Type B pancreatic cell (in vitro differentiated cells): ENCODE data around the gene SPHK2. TPM values are rescaled to one million over a fixed set of nuclear protein-coding genes. Genes with fewer than 3 reads are reported as not detected.

Source experiments
- DNase-seq: peaks from one replicate; pipeline ENCODE4 v3.0.0; 2021; ENCODE audit warnings: mixed read lengths; ENCODE audit not compliant: unreplicated experiment; ENCODE audit errors: extremely low spot score
- H3K27ac Mint-ChIP-seq: 2 replicates; pipeline ENCODE4 v1.8.0; 2021; ENCODE audit warnings: mild to moderate bottlenecking, mixed read lengths
- H3K27me3 Mint-ChIP-seq: 2 replicates; pipeline ENCODE4 v1.8.0; 2021; ENCODE audit warnings: mixed read lengths
- H3K36me3 Mint-ChIP-seq: 2 replicates; pipeline ENCODE4 v1.8.0; 2021; ENCODE audit warnings: mixed read lengths
- H3K4me1 Mint-ChIP-seq: one replicate; pipeline ENCODE4 v1.8.0; 2021; ENCODE audit warnings: mixed read lengths; ENCODE audit not compliant: unreplicated experiment
- H3K4me3 Mint-ChIP-seq: 2 replicates; pipeline ENCODE4 v1.8.0; 2021; ENCODE audit warnings: mild to moderate bottlenecking, mixed read lengths
- H3K9me3 Mint-ChIP-seq: 2 replicates; pipeline ENCODE4 v1.8.0; 2021; ENCODE audit warnings: mixed read lengths
- total RNA-seq: library from RNA; stranded (reverse); gene quantifications from 2 replicates; pipeline ENCODE4 v1.2.1, GENCODE V29; 2021; ENCODE audit warnings: low replicate concordance
- TF ChIP-seq, protein P1 (sequence below): fragments of 200-600 bp; sonication (generic); conservative IDR thresholded peaks from 2 replicates; pipeline ENCODE4 v1.5.0; 2021; ENCODE audit warnings: antibody characterized with exemption, mild to moderate bottlenecking

The SPHK2 gene
- total RNA-seq, 1 donor from 2014 or later = 47.1 TPM

- TF ChIP-seq, protein P1, sequence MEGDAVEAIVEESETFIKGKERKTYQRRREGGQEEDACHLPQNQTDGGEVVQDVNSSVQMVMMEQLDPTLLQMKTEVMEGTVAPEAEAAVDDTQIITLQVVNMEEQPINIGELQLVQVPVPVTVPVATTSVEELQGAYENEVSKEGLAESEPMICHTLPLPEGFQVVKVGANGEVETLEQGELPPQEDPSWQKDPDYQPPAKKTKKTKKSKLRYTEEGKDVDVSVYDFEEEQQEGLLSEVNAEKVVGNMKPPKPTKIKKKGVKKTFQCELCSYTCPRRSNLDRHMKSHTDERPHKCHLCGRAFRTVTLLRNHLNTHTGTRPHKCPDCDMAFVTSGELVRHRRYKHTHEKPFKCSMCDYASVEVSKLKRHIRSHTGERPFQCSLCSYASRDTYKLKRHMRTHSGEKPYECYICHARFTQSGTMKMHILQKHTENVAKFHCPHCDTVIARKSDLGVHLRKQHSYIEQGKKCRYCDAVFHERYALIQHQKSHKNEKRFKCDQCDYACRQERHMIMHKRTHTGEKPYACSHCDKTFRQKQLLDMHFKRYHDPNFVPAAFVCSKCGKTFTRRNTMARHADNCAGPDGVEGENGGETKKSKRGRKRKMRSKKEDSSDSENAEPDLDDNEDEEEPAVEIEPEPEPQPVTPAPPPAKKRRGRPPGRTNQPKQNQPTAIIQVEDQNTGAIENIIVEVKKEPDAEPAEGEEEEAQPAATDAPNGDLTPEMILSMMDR = no peak
- Mint-ChIP-seq H3K4me3 (peak overlapping the region; percentile 97), H3K27ac (peak overlapping the region; percentile 99), H3K36me3 (peaks cover 13% of the 10 kb centered on the region), H3K4me1 (peaks cover 26% of the 10 kb centered on the region), H3K27me3 (no peaks in the 10 kb centered on the region), H3K9me3 (no peaks in the 10 kb centered on the region)
- DNase-seq = no peak
Observed at GRCh38 chr19:48617146-48617937, 2.0 kb upstream of the SPHK2 start.

DNA sequence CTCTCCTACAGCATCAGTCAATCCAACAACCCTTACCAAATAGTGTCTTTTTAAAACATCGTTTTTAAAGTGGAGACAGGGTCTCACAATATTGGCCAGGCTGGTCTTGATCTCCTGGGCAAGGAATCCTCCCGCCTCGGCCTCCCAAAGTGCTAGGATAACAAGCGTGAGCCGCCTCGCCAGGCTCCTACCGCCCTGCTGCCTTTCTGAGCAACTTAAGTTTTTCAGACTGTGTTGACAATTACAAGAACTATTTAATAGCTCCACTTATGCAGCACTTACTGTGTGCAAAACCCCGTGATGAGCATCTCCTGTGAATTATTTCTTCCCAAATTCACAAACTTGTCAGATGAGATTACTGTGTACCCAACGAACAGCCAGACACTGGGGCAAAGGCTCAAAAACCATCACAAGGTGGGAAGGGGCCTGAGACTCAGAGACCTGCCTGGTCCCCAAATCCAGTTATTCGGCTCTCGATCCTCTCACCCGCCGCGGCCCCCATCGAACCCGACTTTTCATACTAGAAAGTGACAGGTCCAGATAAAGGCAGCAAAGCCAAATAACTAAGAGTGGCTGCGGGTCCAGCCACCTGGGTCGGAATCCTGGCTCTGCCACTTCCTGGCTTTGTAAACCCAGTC, 909 bp upstream of the SPHK2 start:
- Mint-ChIP-seq H3K4me1 (peaks cover 30% of the 10 kb centered on the region), H3K27me3 (no peaks in the 10 kb centered on the region), H3K4me3 (peak overlapping the region; percentile 97), H3K27ac (peak overlapping the region; percentile 99), H3K9me3 (no peaks in the 10 kb centered on the region), H3K36me3 (peaks cover 13% of the 10 kb centered on the region)
- no peak for DNase-seq
- TF ChIP-seq, protein P1 = no peak

- no peaks in the 10 kb centered on the region for H3K27me3 Mint-ChIP-seq
- H3K4me1 Mint-ChIP-seq = peaks cover 29% of the 10 kb centered on the region
- TF ChIP-seq, protein P1 = peak; percentile 35
- H3K9me3 Mint-ChIP-seq = no peaks in the 10 kb centered on the region
- H3K36me3 Mint-ChIP-seq = peaks cover 9% of the 10 kb centered on the region
- peak overlapping the region; percentile 97 for H3K4me3 Mint-ChIP-seq
- peak overlapping the region; percentile 99 for H3K27ac Mint-ChIP-seq
- no peak for DNase-seq
Observed at GRCh38 chr19:48619692-48620585, 633 bp downstream of the SPHK2 start.

- H3K4me1 Mint-ChIP-seq = peaks cover 32% of the 10 kb centered on the region
- H3K27ac Mint-ChIP-seq = peak overlapping the region; percentile 95
- H3K36me3 Mint-ChIP-seq = peaks cover 1% of the 10 kb centered on the region
- H3K27me3 Mint-ChIP-seq = no peaks in the 10 kb centered on the region
- H3K9me3 Mint-ChIP-seq = no peaks in the 10 kb centered on the region
- H3K4me3 Mint-ChIP-seq = peak overlapping the region; percentile 90
- TF ChIP-seq, protein P1 = no peak
- DNase-seq = no peak
Observed at GRCh38 chr19:48623556-48624066, 4.3 kb downstream of the SPHK2 start.

DNA sequence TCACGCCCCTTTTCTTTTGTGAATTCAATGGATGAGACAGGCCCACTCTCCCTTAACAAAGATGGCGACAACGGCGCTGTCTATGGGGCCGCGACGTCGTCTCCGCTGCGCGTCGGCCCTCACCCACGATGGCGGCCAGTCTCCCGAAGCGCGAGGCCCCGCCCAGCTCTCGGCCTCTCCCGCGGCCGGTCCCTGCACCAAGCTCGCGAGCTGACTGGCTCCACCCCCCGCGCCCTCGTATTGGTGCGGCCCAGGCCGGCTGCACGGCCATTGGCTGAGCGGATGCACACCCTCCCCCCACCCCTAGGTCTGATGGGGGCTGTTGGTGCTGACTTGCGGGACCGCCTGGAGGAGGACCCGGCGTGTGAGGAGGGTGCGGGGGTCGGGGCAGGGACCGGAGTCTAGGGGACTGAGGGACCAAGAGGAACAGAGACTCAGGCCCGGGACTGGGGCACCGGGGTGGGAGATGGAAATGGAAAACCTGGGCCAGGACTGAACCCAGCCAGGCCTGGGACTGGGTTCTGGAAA, 4.8 kb downstream of the SPHK2 start:
- Mint-ChIP-seq H3K4me1 (peaks cover 32% of the 10 kb centered on the region), H3K4me3 (peak overlapping the region; percentile 90), H3K27ac (peak overlapping the region; percentile 95), H3K36me3 (no peaks in the 10 kb centered on the region), H3K27me3 (no peaks in the 10 kb centered on the region), H3K9me3 (no peaks in the 10 kb centered on the region)
- TF ChIP-seq, protein P1 = no peak
- peak; percentile 99 for DNase-seq
